Neural cell (in vitro differentiated cells): Measurements from ENCODE around the gene ALB.

Experiments used
- EZH2 ChIP-seq: fragments of 200-600, 300-800 bp; shearing (Covaris generic), sonication (generic); IDR thresholded peaks from 2 replicates; pipeline ENCODE4 v1.6.1; 2014; ENCODE audit warnings: antibody characterized with exemption, low read length, borderline replicate concordance, mild to moderate bottlenecking; ENCODE audit not compliant: insufficient read depth, poor library complexity, severe bottlenecking
- MXI1 ChIP-seq: fragments of 450-650 bp; conservative IDR thresholded peaks from 2 replicates; pipeline ENCODE4 v1.6.1; 2014; ENCODE audit warnings: antibody characterized with exemption, mild to moderate bottlenecking; ENCODE audit not compliant: poor library complexity, severe bottlenecking
- TAF1 ChIP-seq: IDR thresholded peaks from 2 replicates; pipeline ENCODE4 v1.6.1; 2012; ENCODE audit warnings: low read depth

GRCh38 chr4:73422458-73422752 is 18.3 kb downstream of the ALB start:
- TF ChIP-seq TAF1 (no peak), MXI1 (no peak), EZH2 (no peak)
